GM12878 (cell line): ENCODE measurements around the gene COPS3. TPM values are rescaled to one million over a fixed set of nuclear protein-coding genes. Genes with fewer than 3 reads are reported as not detected.

ENCODE experiments used
- BCLAF1 ChIP-seq: fragments of 450-650 bp; IDR thresholded peaks from 2 replicates; pipeline ENCODE4 v1.6.1; 2017; ENCODE audit warnings: antibody characterized with exemption, mild to moderate bottlenecking, moderate library complexity
- CREM ChIP-seq: IDR thresholded peaks from 2 replicates; pipeline ENCODE4 v1.6.1; 2014; ENCODE audit warnings: antibody characterized with exemption, low read depth
- CUX1 ChIP-seq: IDR thresholded peaks from 2 replicates; pipeline ENCODE4 v1.6.1; 2012; ENCODE audit warnings: improper control_type of control experiment, low read depth, low read length; ENCODE audit not compliant: insufficient replicate concordance
- MLLT1 ChIP-seq: fragments of 450-650 bp; IDR thresholded peaks from 2 replicates; pipeline ENCODE4 v1.6.1; 2016; ENCODE audit warnings: mild to moderate bottlenecking
- NKRF ChIP-seq: fragments of 450-650 bp; conservative IDR thresholded peaks from 2 replicates; pipeline ENCODE4 v1.6.1; 2017; ENCODE audit warnings: mild to moderate bottlenecking, moderate library complexity
- PAX5 ChIP-seq: IDR thresholded peaks from 2 replicates; pipeline ENCODE4 v1.6.1; 2011; ENCODE audit warnings: low read depth, low read length, borderline replicate concordance
- POLR2A ChIP-seq: IDR thresholded peaks from 2 replicates; pipeline ENCODE4 v1.6.1; 2011; ENCODE audit warnings: low read depth, mild to moderate bottlenecking, low read length
- RAD51 ChIP-seq: fragments of 450-650 bp; IDR thresholded peaks from 2 replicates; pipeline ENCODE4 v1.6.1; 2016; ENCODE audit warnings: moderate library complexity, mild to moderate bottlenecking, inconsistent platforms
- RELA ChIP-seq: fragments of 450-650 bp; IDR thresholded peaks from 2 replicates; pipeline ENCODE4 v1.8.0; 2014; ENCODE audit warnings: borderline replicate concordance; ENCODE audit not compliant: partially characterized antibody
- TAF1 ChIP-seq: IDR thresholded peaks from 2 replicates; pipeline ENCODE4 v1.6.1; 2011; ENCODE audit warnings: mild to moderate bottlenecking, low read depth, low read length, borderline replicate concordance
- USF2 ChIP-seq: IDR thresholded peaks from 2 replicates; pipeline ENCODE4 v1.6.1; 2011; ENCODE audit warnings: low read depth, low read length, improper control_type of control experiment, borderline replicate concordance
- ZNF592 ChIP-seq: fragments of 450-650 bp; IDR thresholded peaks from 2 replicates; pipeline ENCODE4 v1.6.1; 2017; ENCODE audit warnings: mild to moderate bottlenecking, moderate library complexity
- polyA plus RNA-seq, 11 experiments: library from polyadenylated mRNA; depleted of rRNA in 4 of 11; unstranded in 6 of 11; stranded (reverse) in 5 of 11; fragments of >200 nt; fragmentation: Nextera tagmentation in 4 of 11; fragmentation: Illumina TruSeq in 1 of 11; extraction: Ambion mirVana in 4 of 11; extraction: Trizol in 1 of 11; gene quantifications; 1 replicate in 1 of 11; 2 replicates in 10 of 11; pipeline versions ENCODE4 v1.2.1 to v1.2.3, GENCODE V29; 2011 to 2016; ENCODE audit warnings: inconsistent platforms in 2 of 11, missing spikeins in 2 of 11, low read depth in 1 of 11
- total RNA-seq, 4 experiments: library from RNA; depleted of rRNA in 3 of 4; stranded (reverse); fragments of >200 nt in 3 of 4; fragmentation: Illumina TruSeq in 1 of 4; extraction: Trizol in 1 of 4; gene quantifications; 2 replicates each; pipeline versions ENCODE4 v1.2.1 to v1.2.3, GENCODE V29; 2013 to 2021

COPS3 gene
- total and polyA plus RNA-seq, 10 of the 15 experiments (the other 5 are each of a cell fraction or from before 2014, with no cell fraction given) = 99.7 to 187 (median 133) TPM

- TF ChIP-seq NKRF (peak; percentile 93), BCLAF1 (no peak), USF2 (peak; percentile 90), POLR2A (peak; percentile 70), TAF1 (peak; percentile 38; the same call in 1 of the 2 replicates), RELA (peak; percentile 19), RAD51 (peak; percentile 95), MLLT1 (0 out of 2 replicates have a peak, but pooled peaks have one; percentile 7), CUX1 (peak; percentile 20), ZNF592 (no peak), CREM (peak; percentile 22; the same call in 1 of the 2 replicates), PAX5 (no peak)
These were observed 24.3 kb upstream of the COPS3 start (continued) for GRCh38 chr17:17305281-17305801.
